ENCODE measurements around the gene ALK.

ALK gene

GRCh38 chr2:29691391-29691950 is 229.9 kb downstream of the ALK start:
- no peak for DNase-seq (ENCODE audit: low spot score)

GRCh38 chr2:29689666-29690065 is 231.7 kb downstream of the ALK start:
- Histone ChIP-seq H3K27ac (no peak overlapping the region), H3K4me3 (no peak overlapping the region)
- DNase-seq (ENCODE audit: low spot score), result no peak
- TF ChIP-seq CTCF (IDR thresholded peaks at IDR 0.05), result no peak

More at GRCh38 chr2:29691391-29691950, 229.9 kb downstream of the ALK start:
- Histone ChIP-seq H3K27ac (no peak overlapping the region), H3K4me3 (no peak overlapping the region)
- no peak for TF ChIP-seq CTCF (IDR thresholded peaks at IDR 0.05)

- Histone ChIP-seq H3K4me3 (no peak overlapping the region), H3K27ac (no peak overlapping the region)
- no peak for TF ChIP-seq CTCF (IDR thresholded peaks at IDR 0.05)
- no peak for DNase-seq (ENCODE audit: low spot score)
Observed at GRCh38 chr2:29688429-29688828, 233.0 kb downstream of the ALK start.

- no peak overlapping the region for H3K27ac ChIP-seq
- H3K4me3 ChIP-seq, result no peak overlapping the region
- DNase-seq (ENCODE audit: low spot score), result no peak
- TF ChIP-seq CTCF (IDR thresholded peaks at IDR 0.05), result no peak
Observed at GRCh38 chr2:29687121-29687520, 234.3 kb downstream of the ALK start.

- Histone ChIP-seq H3K4me3 (no peak overlapping the region), H3K27ac (no peak overlapping the region)
- TF ChIP-seq CTCF (IDR thresholded peaks at IDR 0.05), result no peak
- DNase-seq (ENCODE audit: low spot score), result no peak
Observed at GRCh38 chr2:29676886-29677453, 244.4 kb downstream of the ALK start.

GRCh38 chr2:29664578-29664977 is 256.8 kb downstream of the ALK start:
- DNase-seq (ENCODE audit: low spot score), result no peak
- no peak overlapping the region for H3K27ac ChIP-seq
- no peak overlapping the region for H3K4me3 ChIP-seq
- TF ChIP-seq CTCF (IDR thresholded peaks at IDR 0.05), result no peak

GRCh38 chr2:29663268-29663667 is 258.1 kb downstream of the ALK start:
- Histone ChIP-seq H3K27ac (no peak overlapping the region), H3K4me3 (no peak overlapping the region)
- no peak for DNase-seq (ENCODE audit: low spot score)
- TF ChIP-seq CTCF (IDR thresholded peaks at IDR 0.05), result no peak
